HepG2 (cell line): ENCODE measurements around the gene AGRP. TPM values are rescaled to one million over a fixed set of nuclear protein-coding genes. Genes with fewer than 3 reads are reported as not detected.
A peak's percentile ranks its signal among the peaks of the same experiment; 100 is the strongest.

Experiments used
- ATAC-seq: fragments of 200-7000 bp; cut with Tn5 transposase; 3 replicates; pipeline ENCODE4 v1.9.1; 2020; ENCODE audit warnings: mild to moderate bottlenecking, moderate library complexity
- Bru-seq: library from RNA; stranded (reverse); fragments of 400-500 nt; gene quantifications from one replicate; lab custom pipeline; 2021; lab: Mats Ljungman, UMichigan
- BruChase-seq, 2 experiments: library from RNA; stranded (reverse); fragments of 400-500 nt; gene quantifications; one replicate each; lab custom pipeline; 2021; lab: Mats Ljungman, UMichigan
- BruUV-seq: library from RNA; stranded (reverse); fragments of 400-500 nt; replicated peaks from 2 replicates; lab custom pipeline; 2021; lab: Mats Ljungman, UMichigan
- CTCF ChIA-PET: fragments of 300-600 bp; formaldehyde crosslinking; extraction: SDS; loops from one replicate; lab custom pipeline; 2021; ENCODE audit warnings: low total read pairs, inconsistent platforms, low intra/inter-chr PET ratio; lab: Yijun Ruan, JAX
- POLR2A ChIA-PET: fragments of 350-600 bp; sonication (Branson Sonifier 250); formaldehyde crosslinking; loops from one replicate; lab custom pipeline; 2020; ENCODE audit warnings: antibody characterized with exemption, inconsistent platforms; lab: Yijun Ruan, JAX
- DNase-seq: peaks from one replicate; pipeline ENCODE4 v3.0.0-alpha.2; 2015; ENCODE audit warnings: low spot score
- FAIRE-seq: peaks from 3 replicates; lab custom pipeline; 2011; peaks lifted over from hg19 to GRCh38; lab: Jason Lieb, UNC
- H2AFZ ChIP-seq: one replicate; pipeline ENCODE4 v1.6.1; 2011; ENCODE audit warnings: low read length, inconsistent platforms
- H3K27ac ChIP-seq: fragments of 300-600 bp; 3 replicates; pipeline ENCODE4 v1.8.0; 2011; ENCODE audit warnings: mixed run types, mild to moderate bottlenecking, mixed read lengths, low read length, inconsistent platforms; ENCODE audit not compliant: insufficient read depth; ENCODE audit errors: extremely low read length
- H3K27me3 ChIP-seq, 2 experiments: fragments of 200-600 bp in 1 of 2; 2 replicates in 1 of 2; 3 replicates in 1 of 2; pipeline versions ENCODE4 v1.6.0 to v1.8.0; 2011; ENCODE audit warnings: low read length in 2 of 2, mild to moderate bottlenecking in 2 of 2, moderate library complexity in 2 of 2, inconsistent platforms in 1 of 2; ENCODE audit not compliant: insufficient read depth in 2 of 2, control insufficient read depth in 1 of 2
- H3K36me3 ChIP-seq, 2 experiments: fragments of 200-600 bp in 1 of 2; replicated peaks in 1 of 2; 2 replicates in 1 of 2; 3 replicates in 1 of 2; pipeline versions ENCODE4 v1.5.1 to v1.8.0; 2011; ENCODE audit warnings: low read length in 2 of 2, inconsistent platforms in 1 of 2; ENCODE audit not compliant: insufficient read depth in 2 of 2, control insufficient read depth in 1 of 2
- H3K4me1 ChIP-seq: 2 replicates; pipeline ENCODE4 v1.5.1; 2012; ENCODE audit warnings: low read length, inconsistent platforms; ENCODE audit not compliant: insufficient read depth
- H3K4me2 ChIP-seq: 2 replicates; pipeline ENCODE4 v1.6.0; 2011; ENCODE audit warnings: low read depth, low read length, inconsistent platforms
- H3K4me3 ChIP-seq, 3 experiments: fragments of 200-600 bp in 1 of 3; sonication (generic), shearing (Covaris generic) in 1 of 3; replicated peaks in 1 of 3; 2 replicates each; pipeline ENCODE4 v1.5.1; 2011 to 2016; ENCODE audit warnings: low read length in 3 of 3, inconsistent platforms in 2 of 3, low read depth in 2 of 3, mild to moderate bottlenecking in 2 of 3, control low read depth in 1 of 3, mixed read lengths in 1 of 3; ENCODE audit not compliant: insufficient read depth in 1 of 3
- H3K79me2 ChIP-seq: one replicate; pipeline ENCODE4 v1.6.1; 2011; ENCODE audit warnings: low read length, inconsistent platforms; ENCODE audit not compliant: insufficient read depth
- H3K9ac ChIP-seq: 2 replicates; pipeline ENCODE4 v1.6.0; 2011; ENCODE audit warnings: mild to moderate bottlenecking, low read depth, low read length, inconsistent platforms; ENCODE audit not compliant: insufficient read depth
- H3K9me3 ChIP-seq: 2 replicates; pipeline ENCODE4 v1.5.1; 2012; ENCODE audit warnings: mild to moderate bottlenecking, low read length
- H4K20me1 ChIP-seq: 2 replicates; pipeline ENCODE4 v1.6.0; 2011; ENCODE audit warnings: inconsistent platforms, mild to moderate bottlenecking, low read length, moderate library complexity; ENCODE audit not compliant: insufficient read depth
- ARID4A ChIP-seq: sonication (generic); formaldehyde crosslinking; IDR thresholded peaks from 2 replicates; pipeline ENCODE4 v1.5.0; 2020; ENCODE audit warnings: mild to moderate bottlenecking, missing genetic modification reagents, borderline replicate concordance
- CTCF ChIP-seq: sonication (generic); formaldehyde crosslinking; IDR thresholded peaks from 2 replicates; pipeline ENCODE4 v1.5.0; 2020; ENCODE audit warnings: mild to moderate bottlenecking, missing genetic modification reagents, moderate library complexity
- GLI4 ChIP-seq: sonication (generic); formaldehyde crosslinking; IDR thresholded peaks from 2 replicates; pipeline ENCODE4 v1.5.1; 2020; ENCODE audit warnings: missing genetic modification reagents, mild to moderate bottlenecking, moderate library complexity, borderline replicate concordance
- HOMEZ ChIP-seq: IDR thresholded peaks from 2 replicates; pipeline ENCODE4 v1.6.1; 2016; ENCODE audit warnings: low read depth
- KDM5B ChIP-seq: sonication (generic); formaldehyde crosslinking; IDR thresholded peaks from 2 replicates; pipeline ENCODE4 v1.4.0; 2020; ENCODE audit warnings: missing genetic modification reagents, mild to moderate bottlenecking, borderline replicate concordance
- TEF ChIP-seq: sonication (generic); formaldehyde crosslinking; IDR thresholded peaks from 2 replicates; pipeline ENCODE4 v1.5.0; 2020; ENCODE audit warnings: missing genetic modification reagents
- U2AF2 ChIP-seq: fragments of 200-400 bp; formaldehyde crosslinking; IDR thresholded peaks from 2 replicates; pipeline ENCODE4 v1.6.1; 2017; ENCODE audit warnings: low read depth, mild to moderate bottlenecking, low read length
- ZFP37 ChIP-seq: sonication (generic); formaldehyde crosslinking; IDR thresholded peaks from 2 replicates; pipeline ENCODE4 v1.4.0; 2020; ENCODE audit warnings: missing genetic modification reagents, borderline replicate concordance
- ZNF263 ChIP-seq: sonication (generic); formaldehyde crosslinking; IDR thresholded peaks from 2 replicates; pipeline ENCODE4 v1.4.0; 2020; ENCODE audit warnings: missing genetic modification reagents
- ZNF572 ChIP-seq: sonication (generic); formaldehyde crosslinking; IDR thresholded peaks from 2 replicates; pipeline ENCODE4 v1.5.1; 2020; ENCODE audit warnings: mild to moderate bottlenecking, missing genetic modification reagents
- WGBS: methylation state at CpG from one replicate; pipeline ENCODE4 v1.1.6; 2017; ENCODE audit warnings: low lambda C conversion rate; 5-methylcytosine and 5-hydroxymethylcytosine counted together
- in situ Hi-C: cut with HindIII; loops from 2 replicates; pipeline ENCODE4 v1.10.0; 2017; ENCODE audit warnings: low pct_unique_long_range_greater_than_20kb; ENCODE audit not compliant: extremely low pct_ligation_motif_present
- intact Hi-C: fragments of 100-400 bp; cut with micrococcal nuclease; formaldehyde crosslinking; loops from one replicate; pipeline ENCODE4 v1.10.0; 2022; ENCODE audit not compliant: unreplicated experiment
- long read RNA-seq, 2 experiments: library from RNA in 1 of 2; library from polyadenylated mRNA in 1 of 2; stranded (forward) in 1 of 2; unstranded in 1 of 2; transcript quantifications; one replicate each; pipeline ENCODE4 v2.0.0, GENCODE V29; 2019 to 2022
- polyA minus RNA-seq, 3 experiments: library from RNA; depleted of rRNA, polyadenylated mRNA; stranded (reverse); fragments of >200 nt; gene quantifications; 2 replicates each; pipeline ENCODE4 v1.2.3, GENCODE V29; 2011; ENCODE audit warnings: low replicate concordance in 1 of 3
- polyA plus RNA-seq, 8 experiments: library from polyadenylated mRNA; depleted of rRNA in 3 of 8; stranded (reverse) in 7 of 8; unstranded in 1 of 8; fragments of >200 nt; fragmentation: Illumina TruSeq in 4 of 8; extraction: Trizol in 4 of 8; gene quantifications; 2 replicates each; pipeline versions ENCODE4 v1.2.1 to v1.2.3, GENCODE V29; 2011 to 2016; ENCODE audit warnings: low read depth in 4 of 8, missing spikeins in 1 of 8, mixed read lengths in 1 of 8; ENCODE audit not compliant: insufficient read depth in 1 of 8
- total RNA-seq, 5 experiments: library from RNA; depleted of rRNA; stranded (reverse); fragments of >200 nt; fragmentation: Illumina TruSeq; extraction: Trizol; gene quantifications; 2 replicates each; pipeline ENCODE4 v1.2.3, GENCODE V29; 2016; ENCODE audit warnings: low read depth in 1 of 5

AGRP gene
- total RNA-seq (2016; rRNA removed; fragmentation: Illumina TruSeq; extraction: Trizol) = not detected in 2 replicates
- total RNA-seq (2016; cell fraction: cytosol; rRNA removed; fragmentation: Illumina TruSeq; extraction: Trizol; ENCODE audit: low read depth) = not detected in 2 replicates
- total RNA-seq (2016; cell fraction: insoluble cytoplasmic fraction; rRNA removed; fragmentation: Illumina TruSeq; extraction: Trizol) = not detected in 2 replicates
- total RNA-seq (2016; cell fraction: membrane; rRNA removed; fragmentation: Illumina TruSeq; extraction: Trizol) = 0.28 TPM in 1 of 2 replicates, not detected in the other
- total RNA-seq (2016; cell fraction: nucleus; rRNA removed; fragmentation: Illumina TruSeq; extraction: Trizol) = not detected in 2 replicates
- not detected in 2 replicates for polyA plus RNA-seq (2011; rRNA removed)
- 0.34 TPM in 1 of 2 replicates, not detected in the other for polyA plus RNA-seq (2011; cell fraction: cytosol; rRNA removed)
- polyA plus RNA-seq (2011; cell fraction: nucleus; rRNA removed) = not detected in 2 replicates
- 0.75 TPM in 1 of 2 replicates, not detected in the other for polyA plus RNA-seq (2012)
- not detected in 2 replicates for polyA plus RNA-seq (2016; cell fraction: cytosol; fragmentation: Illumina TruSeq; extraction: Trizol; ENCODE audit: low read depth)
- not detected in 2 replicates for polyA plus RNA-seq (2016; cell fraction: insoluble cytoplasmic fraction; fragmentation: Illumina TruSeq; extraction: Trizol; ENCODE audit: low read depth)
- polyA plus RNA-seq (2016; cell fraction: membrane; fragmentation: Illumina TruSeq; extraction: Trizol; ENCODE audit: low read depth) = not detected in 2 replicates
- not detected in 2 replicates for polyA plus RNA-seq (2016; cell fraction: nucleus; fragmentation: Illumina TruSeq; extraction: Trizol; ENCODE audit: insufficient read depth, low read depth)
- not detected in 2 replicates for polyA minus RNA-seq (2011; rRNA and poly(A)+ RNA removed; ENCODE audit: low replicate concordance)
- polyA minus RNA-seq (2011; cell fraction: cytosol; rRNA and poly(A)+ RNA removed) = not detected in 2 replicates
- polyA minus RNA-seq (2011; cell fraction: nucleus; rRNA and poly(A)+ RNA removed) = not detected in 2 replicates
- Bru-seq, nascent RNA = not detected
- BruChase-seq, experiment 1, labeled RNA remaining after a 6-hour chase = not detected
- not detected for BruChase-seq, experiment 2, labeled RNA remaining after a 2-hour chase
- long read RNA-seq, experiment 1 = 0 reads
- long read RNA-seq, experiment 2 = 0 reads

- WGBS = 100% methylated on average over 5 of the region's 6 CpGs
- ATAC-seq (no peak), DNase-seq (no peak), FAIRE-seq (no peak)
- Histone ChIP-seq H3K36me3 (no peaks in the 10 kb centered on the region; a peak in 1 of 5 replicates), H3K9me3 (no peaks in the 10 kb centered on the region), H3K4me3 (peak within 1 kb of the TSS in 1 of 3 experiments; percentile 98; a peak in 1 of 6 replicates), H4K20me1 (no peaks in the 10 kb centered on the region), H3K79me2 (peaks cover 26% of the 10 kb centered on the region), H3K27me3 (no peaks in the 10 kb centered on the region; a peak in 1 of 5 replicates), H2AFZ (no peak within 1 kb of the TSS), H3K4me1 (peaks cover 51% of the 10 kb centered on the region), H3K4me2 (peak within 1 kb of the TSS; percentile 98), H3K27ac (peak within 1 kb of the TSS; percentile 39), H3K9ac (no peak within 1 kb of the TSS; the same call in 1 of the 2 replicates)
- CTCF ChIA-PET = no interaction called here
- POLR2A ChIA-PET = no interaction called here
- intact Hi-C loops = loop anchor here (5.0 kb wide), 1 partner anchor 56 kb away; no protein-coding TSS in a partner anchor
- in situ Hi-C loops = loop anchor here (5.0 kb wide), 1 partner anchor 34 kb away; no protein-coding TSS in a partner anchor
- BruUV-seq = no TSS peak
- TF ChIP-seq HOMEZ (CRISPR knock-in tag) = no peak
- TF ChIP-seq ZNF263 (CRISPR knock-in tag) = 0 out of 2 replicates have a peak, but pooled peaks have one; percentile 32
- no peak for TF ChIP-seq U2AF2
- TF ChIP-seq ZFP37 (CRISPR knock-in tag) = no peak
- no peak for TF ChIP-seq KDM5B
- TF ChIP-seq CTCF (CRISPR knock-in tag) = no peak
- no peak for TF ChIP-seq TEF
- TF ChIP-seq GLI4 = no peak
- TF ChIP-seq ARID4A (CRISPR knock-in tag) = 0 out of 2 replicates have a peak, but pooled peaks have one; percentile 20
- no peak for TF ChIP-seq ZNF572 (CRISPR knock-in tag)
These were observed at the start of gene AGRP for GRCh38 chr16:67483150-67483549. Gene AGRP, minus strand, starts transcription at chr16:67483547. Its CDS starts 149 bp downstream, at chr16:67483398.
